ENCODE data around the gene STRBP. TPM values are rescaled to one million over a fixed set of nuclear protein-coding genes. Genes with fewer than 3 reads are reported as not detected.
"Not testable (repeated sequence)": the region's sequence is repeated elsewhere in the genome, so short reads cannot be mapped to it uniquely, and the experiment has no call there.

Gene STRBP
- total RNA-seq, 4 donors from 2014 or later, result 6.0 to 9.3 (median 8.1) TPM

DNA sequence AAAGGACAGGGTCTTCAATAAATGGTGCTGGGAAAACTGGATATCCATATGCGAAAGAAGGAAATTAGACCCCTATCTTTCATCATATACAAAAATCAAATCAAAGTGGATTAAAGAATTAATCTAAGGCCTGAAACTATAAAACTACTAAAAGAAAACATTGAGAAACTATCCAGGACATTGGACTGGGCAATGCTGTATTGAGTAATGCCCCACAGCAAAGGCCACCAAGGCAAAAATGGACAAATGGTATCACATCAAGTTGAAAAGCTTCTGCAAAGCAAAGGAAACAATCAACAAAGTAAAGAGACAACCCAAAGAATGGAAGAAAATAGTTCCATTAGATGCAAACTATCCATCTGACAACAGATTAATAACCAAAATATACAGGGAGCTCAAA is 72.3 kb downstream of the STRBP start:
- ATAC-seq (ENCODE audit: low FRiP score) (no peak), DNase-seq (ENCODE audit: low spot score) (no peak)
- TF ChIP-seq, protein P1, sequence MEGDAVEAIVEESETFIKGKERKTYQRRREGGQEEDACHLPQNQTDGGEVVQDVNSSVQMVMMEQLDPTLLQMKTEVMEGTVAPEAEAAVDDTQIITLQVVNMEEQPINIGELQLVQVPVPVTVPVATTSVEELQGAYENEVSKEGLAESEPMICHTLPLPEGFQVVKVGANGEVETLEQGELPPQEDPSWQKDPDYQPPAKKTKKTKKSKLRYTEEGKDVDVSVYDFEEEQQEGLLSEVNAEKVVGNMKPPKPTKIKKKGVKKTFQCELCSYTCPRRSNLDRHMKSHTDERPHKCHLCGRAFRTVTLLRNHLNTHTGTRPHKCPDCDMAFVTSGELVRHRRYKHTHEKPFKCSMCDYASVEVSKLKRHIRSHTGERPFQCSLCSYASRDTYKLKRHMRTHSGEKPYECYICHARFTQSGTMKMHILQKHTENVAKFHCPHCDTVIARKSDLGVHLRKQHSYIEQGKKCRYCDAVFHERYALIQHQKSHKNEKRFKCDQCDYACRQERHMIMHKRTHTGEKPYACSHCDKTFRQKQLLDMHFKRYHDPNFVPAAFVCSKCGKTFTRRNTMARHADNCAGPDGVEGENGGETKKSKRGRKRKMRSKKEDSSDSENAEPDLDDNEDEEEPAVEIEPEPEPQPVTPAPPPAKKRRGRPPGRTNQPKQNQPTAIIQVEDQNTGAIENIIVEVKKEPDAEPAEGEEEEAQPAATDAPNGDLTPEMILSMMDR (IDR thresholded peaks at IDR 0.05), result no peak

DNA sequence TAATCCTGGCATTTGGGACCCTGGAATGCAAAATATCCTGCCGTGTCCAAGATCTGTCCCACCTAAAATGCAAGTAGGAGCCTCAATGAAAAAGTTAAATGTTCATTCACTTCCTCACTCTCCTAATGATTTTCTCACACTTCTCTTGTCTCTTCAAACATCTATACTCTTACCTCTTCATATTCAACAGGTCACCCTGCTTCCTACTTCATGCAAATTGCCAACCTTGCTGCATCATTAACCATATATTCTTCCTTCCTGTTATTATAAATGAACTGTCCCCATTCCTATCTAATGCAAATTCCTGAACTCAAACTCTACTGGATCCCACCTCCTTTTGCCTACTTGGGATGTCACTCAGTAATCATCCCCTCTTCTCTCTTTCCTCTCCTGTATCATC is 74.4 kb downstream of the STRBP start:
- no peak for ATAC-seq (ENCODE audit: low FRiP score)
- no peak for DNase-seq (ENCODE audit: low spot score)
- TF ChIP-seq, protein P1 (IDR thresholded peaks at IDR 0.05), result no peak

DNA sequence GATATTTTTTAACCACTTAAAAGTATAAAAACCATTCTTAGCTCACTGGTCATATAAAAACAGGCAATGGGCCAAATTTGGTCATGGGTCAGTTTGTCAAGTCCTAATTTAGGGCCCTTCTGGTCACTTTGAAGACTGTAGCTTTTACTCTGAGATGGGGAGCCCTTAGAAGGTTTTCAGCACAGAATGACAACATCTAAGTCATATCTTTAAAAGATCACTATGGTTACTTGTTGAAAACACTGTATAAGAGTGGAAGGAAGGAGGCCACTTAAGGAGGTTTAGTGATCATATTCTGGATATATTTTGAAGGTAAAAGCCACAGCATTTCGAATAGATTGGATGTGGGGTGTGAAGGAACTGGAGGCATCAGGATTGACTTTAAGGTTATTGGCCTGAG is 76.7 kb downstream of the STRBP start:
- DNase-seq (ENCODE audit: low spot score) (no peak), ATAC-seq (ENCODE audit: low FRiP score) (no peak)
- TF ChIP-seq, protein P1 (IDR thresholded peaks at IDR 0.05), result no peak

- TF ChIP-seq, protein P1 (IDR thresholded peaks at IDR 0.05), result no peak
Observed at GRCh38 chr9:123191260-123191659, 77.1 kb downstream of the STRBP start.

DNA sequence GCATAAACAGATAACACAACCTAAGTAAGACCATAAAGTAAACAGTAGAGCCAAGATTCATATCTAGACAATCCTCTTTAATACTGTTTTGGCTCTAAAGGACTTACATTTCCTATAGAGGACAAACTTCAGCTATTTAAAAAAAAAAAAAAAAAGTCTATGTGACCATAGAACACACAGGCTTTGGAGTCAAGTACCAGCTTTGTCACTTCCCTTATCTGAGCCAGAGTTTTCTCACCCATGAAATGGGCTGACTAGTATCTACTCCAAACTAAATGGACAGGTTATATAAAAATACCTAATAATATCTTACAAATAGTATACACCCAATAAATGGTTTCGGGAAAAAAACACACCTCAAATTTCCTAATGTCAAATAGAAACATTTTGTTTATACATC is 81.3 kb downstream of the STRBP start:
- no peak for DNase-seq (ENCODE audit: low spot score)
- ATAC-seq (ENCODE audit: low FRiP score), result no peak
- TF ChIP-seq, protein P1 (IDR thresholded peaks at IDR 0.05), result no peak

More at GRCh38 chr9:123191260-123191659, 77.1 kb downstream of the STRBP start:
- ATAC-seq (ENCODE audit: low FRiP score) (no peak), DNase-seq (ENCODE audit: low spot score) (no peak)

GRCh38 chr9:123186029-123186428 is 82.4 kb downstream of the STRBP start:
- not testable (repeated sequence) for DNase-seq (ENCODE audit: low spot score); ATAC-seq (ENCODE audit: low FRiP score)

- DNase-seq (ENCODE audit: low spot score) (no peak), ATAC-seq (ENCODE audit: low FRiP score) (no peak)
- TF ChIP-seq, protein P1 (IDR thresholded peaks at IDR 0.05), result no peak
Observed at GRCh38 chr9:123176949-123177348, 91.4 kb downstream of the STRBP start.
